ENCODE results near the gene KPNA2. TPM values are rescaled to one million over a fixed set of nuclear protein-coding genes. Genes with fewer than 3 reads are reported as not detected.

KPNA2 gene
- polyA plus RNA-seq, 1 experiment: 151 TPM

DNA sequence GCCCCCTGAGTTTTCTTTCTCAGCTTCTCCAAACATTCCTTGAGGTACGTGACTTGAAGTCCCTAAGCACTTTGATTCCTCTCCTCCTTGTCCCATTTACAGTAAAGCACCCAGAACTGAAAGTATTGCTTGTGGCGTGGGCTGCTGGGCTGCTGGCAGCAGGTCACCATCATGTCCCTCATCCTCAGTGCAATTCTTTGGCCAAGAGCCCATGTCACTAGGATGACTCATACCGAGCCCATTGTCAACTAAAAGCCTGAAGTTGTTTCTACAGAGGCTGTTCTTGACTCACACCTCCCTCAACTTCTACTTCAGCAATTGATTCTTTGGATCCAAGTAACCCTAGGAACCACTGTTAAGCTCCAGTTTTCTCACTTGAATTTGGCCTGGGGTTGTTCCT, 54.3 kb downstream of the KPNA2 start:
- Histone ChIP-seq H3K4me3 (ENCODE audit: low read depth, low read length) (no peak overlapping the region), H3K27me3 (ENCODE audit: control insufficient read depth, insufficient read depth, low read length) (no peaks in the 10 kb centered on the region), H3K27ac (ENCODE audit: low read depth, low read length) (no peak overlapping the region), H3K9me3 (ENCODE audit: control insufficient read depth, insufficient read depth, low read length) (no peaks in the 10 kb centered on the region)
- no peak for TF ChIP-seq CTCF (IDR thresholded peaks at IDR 0.05; ENCODE audit: low read depth, low read length)
- ChIA-PET CTCF (no interaction called here), POLR2A (interaction anchor here (0.6 kb wide), 1 partner anchor 13 kb away, joined by 4 read pairs; no protein-coding TSS in a partner anchor)
- no peak for DNase-seq (ENCODE audit: low read depth, low spot score)

DNA sequence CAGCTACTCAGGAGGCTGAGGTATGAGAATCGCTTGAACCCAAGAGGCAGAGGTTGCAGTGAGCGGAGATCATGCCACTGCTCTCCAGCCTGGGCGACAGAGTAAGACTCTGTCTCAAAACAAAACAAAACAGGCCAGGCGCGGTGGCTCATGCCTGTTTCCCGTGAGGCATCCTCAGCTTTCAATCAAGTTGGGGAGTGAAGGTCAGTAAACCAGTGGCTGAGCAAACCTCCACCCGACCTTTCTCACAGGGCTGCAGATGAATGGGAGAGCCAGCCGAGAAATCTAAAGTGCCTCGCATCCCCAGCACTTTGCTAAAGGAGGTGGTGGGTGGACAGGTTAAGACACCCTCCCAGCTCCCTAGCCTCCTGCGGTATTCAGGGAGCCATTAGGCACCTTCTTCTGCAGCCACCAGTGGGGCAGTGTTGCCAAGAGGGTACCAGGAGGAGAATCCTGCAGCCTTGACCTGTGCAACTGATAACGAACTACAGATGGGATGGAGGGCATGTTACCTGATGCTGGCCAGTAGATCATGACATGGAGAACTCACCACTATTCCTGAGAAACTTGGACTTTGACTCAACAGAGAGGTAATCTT, 59.0 kb downstream of the KPNA2 start:
- ChIA-PET POLR2A (interaction anchor here (0.6 kb wide), 1 partner anchor 40 kb away, joined by 4 read pairs; no protein-coding TSS in a partner anchor), CTCF (interaction anchor here (0.7 kb wide), 1 partner anchor 36 kb away, joined by 3 read pairs; no protein-coding TSS in a partner anchor)
- Histone ChIP-seq H3K4me3 (ENCODE audit: low read depth, low read length) (no peak overlapping the region), H3K27ac (ENCODE audit: low read depth, low read length) (no peak overlapping the region), H3K27me3 (ENCODE audit: control insufficient read depth, insufficient read depth, low read length) (no peaks in the 10 kb centered on the region), H3K9me3 (ENCODE audit: control insufficient read depth, insufficient read depth, low read length) (peaks cover 3% of the 10 kb centered on the region; the same call in 1 of the 2 replicates)
- no peak for TF ChIP-seq CTCF (IDR thresholded peaks at IDR 0.05; ENCODE audit: low read depth, low read length)
- no peak for DNase-seq (ENCODE audit: low read depth, low spot score)

GRCh38 chr17:68095205-68095811, 59.8 kb downstream of the KPNA2 start:
- Histone ChIP-seq H3K27me3 (ENCODE audit: control insufficient read depth, insufficient read depth, low read length) (no peaks in the 10 kb centered on the region), H3K9me3 (ENCODE audit: control insufficient read depth, insufficient read depth, low read length) (peaks cover 4% of the 10 kb centered on the region; the same call in 1 of the 2 replicates), H3K4me3 (ENCODE audit: low read depth, low read length) (no peak overlapping the region), H3K27ac (ENCODE audit: low read depth, low read length) (no peak overlapping the region)
- TF ChIP-seq CTCF (IDR thresholded peaks at IDR 0.05; ENCODE audit: low read depth, low read length): no peak
- ChIA-PET CTCF (no interaction called here), POLR2A (no interaction called here)
- no peak for DNase-seq (ENCODE audit: low read depth, low spot score)

DNA sequence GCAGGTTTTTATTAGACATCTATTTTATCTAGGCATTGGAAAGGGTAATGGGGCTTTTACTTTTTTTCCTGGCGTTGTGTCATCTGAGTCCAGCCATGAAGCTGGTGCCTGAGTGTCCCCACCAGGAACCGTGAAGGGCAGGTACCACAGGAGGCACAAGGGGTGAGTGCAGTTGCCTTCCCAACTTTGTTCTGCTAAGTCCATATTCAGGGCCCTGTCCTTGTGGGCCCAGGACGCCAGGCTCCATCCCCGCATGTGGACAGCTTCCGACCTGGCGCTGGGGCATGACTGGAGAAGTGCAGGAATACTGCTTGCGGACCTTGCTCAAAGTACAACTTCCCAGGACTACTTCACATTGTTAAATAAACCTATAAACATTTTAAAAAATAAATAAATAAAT, 60.6 kb downstream of the KPNA2 start:
- Histone ChIP-seq H3K27me3 (ENCODE audit: control insufficient read depth, insufficient read depth, low read length) (no peaks in the 10 kb centered on the region), H3K27ac (ENCODE audit: low read depth, low read length) (no peak overlapping the region), H3K9me3 (ENCODE audit: control insufficient read depth, insufficient read depth, low read length) (peaks cover 4% of the 10 kb centered on the region; the same call in 1 of the 2 replicates), H3K4me3 (ENCODE audit: low read depth, low read length) (no peak overlapping the region)
- no peak for TF ChIP-seq CTCF (IDR thresholded peaks at IDR 0.05; ENCODE audit: low read depth, low read length)
- DNase-seq (ENCODE audit: low read depth, low spot score): no peak
- ChIA-PET POLR2A (no interaction called here), CTCF (no interaction called here)

Other genes with a start within 250 kb of the KPNA2 start
- gene BPTF, start 210.2 kb upstream of the KPNA2 start, polyA plus RNA-seq (2011; rRNA removed): 34.9 and 46.0 TPM in 2 replicates
- 11.3 and 14.4 TPM in 2 replicates for gene C17orf58, start 39.3 kb upstream of the KPNA2 start, polyA plus RNA-seq (2011; rRNA removed)
- 89.8 and 112 TPM in 2 replicates for gene AMZ2, start 212.3 kb downstream of the KPNA2 start, polyA plus RNA-seq (2011; rRNA removed)

Data from AG04450 (cell line).